Bone marrow (tissue), 2 donors: ENCODE measurements around the gene PLB1.
"Not testable (repeated sequence)": the region's sequence is repeated elsewhere in the genome, so short reads cannot be mapped to it uniquely, and the experiment has no call there.

Source experiments
- DNase-seq, 2 donors: peaks; one replicate each; lab custom pipeline; 2025; lab: John Stamatoyannopoulos, UW

Gene PLB1

DNA sequence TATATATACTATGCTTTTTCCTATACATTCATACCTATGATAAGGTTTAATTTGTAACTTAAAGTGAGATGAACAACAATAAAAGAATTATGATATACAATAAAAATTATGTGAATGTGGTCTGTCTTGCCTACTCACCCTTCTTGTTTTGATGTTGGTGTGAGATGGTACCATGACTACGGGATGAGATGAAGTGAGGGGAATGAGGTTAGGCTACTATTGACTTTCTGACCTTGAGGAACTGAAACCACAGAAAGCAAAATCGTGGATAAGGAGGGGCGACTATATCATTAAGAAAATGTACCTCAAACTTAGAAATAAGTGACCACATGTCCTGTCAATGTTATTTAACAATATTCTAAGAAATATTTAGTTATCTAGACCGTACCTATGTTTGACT lies 151.8 kb downstream of the PLB1 start:
- no peak for DNase-seq

GRCh38 chr2:28648147-28648546 lies 152.3 kb downstream of the PLB1 start:
- no peak for DNase-seq

- no peak for DNase-seq
Measured at GRCh38 chr2:28648671-28649395, 153.0 kb downstream of the PLB1 start.

- DNase-seq: no peak
Measured at GRCh38 chr2:28649481-28650265, 153.8 kb downstream of the PLB1 start.

DNA sequence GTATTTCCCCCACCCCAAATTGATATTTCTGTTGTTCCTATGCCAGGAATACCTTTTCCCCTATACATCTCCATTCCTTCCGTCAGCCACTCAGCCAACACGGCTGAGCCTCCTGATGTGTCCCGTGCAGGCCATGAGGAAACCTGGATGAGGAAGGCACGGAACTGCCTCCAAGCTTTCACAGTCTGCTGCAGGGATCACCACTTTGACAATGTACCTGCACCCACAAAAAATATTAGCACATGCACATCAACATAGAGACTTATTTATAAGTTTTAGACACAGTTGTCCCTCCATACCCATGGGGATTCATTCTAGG lies 154.4 kb downstream of the PLB1 start:
- no peak for DNase-seq

GRCh38 chr2:28652217-28652616 lies 156.4 kb downstream of the PLB1 start:
- no peak for DNase-seq

GRCh38 chr2:28653892-28654662 lies 158.2 kb downstream of the PLB1 start:
- DNase-seq: no peak

DNA sequence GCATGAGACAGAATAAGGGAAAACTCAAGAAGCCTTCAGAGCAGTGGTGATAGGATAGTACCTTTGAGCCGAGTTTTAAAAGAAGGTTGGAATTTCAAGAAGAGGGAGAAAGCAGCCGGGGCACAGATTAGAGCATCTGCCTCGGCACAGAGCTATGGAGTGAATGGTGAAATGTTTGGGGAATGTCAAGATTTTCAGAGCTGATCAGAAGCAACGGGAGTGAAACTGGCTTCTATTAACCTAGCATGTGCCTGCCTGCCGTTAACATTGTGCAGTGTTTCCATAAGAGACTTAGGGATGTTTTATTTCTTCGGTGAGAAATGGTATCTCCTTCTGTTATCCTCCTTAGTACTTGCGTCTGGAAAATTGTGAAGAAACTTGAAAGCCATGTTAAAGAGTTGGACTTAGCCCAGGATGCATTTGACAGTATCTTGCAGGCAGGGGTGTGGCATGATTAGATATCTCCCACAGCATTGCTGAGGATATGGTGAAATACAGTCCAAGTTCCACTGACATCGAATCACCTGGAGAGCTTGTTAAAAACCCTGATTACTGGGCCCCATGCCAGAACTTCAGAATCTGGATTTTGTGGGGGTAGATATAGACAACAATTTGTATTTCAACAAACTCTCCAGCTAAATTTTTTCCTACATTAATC lies 158.9 kb downstream of the PLB1 start:
- no peak for DNase-seq

DNA sequence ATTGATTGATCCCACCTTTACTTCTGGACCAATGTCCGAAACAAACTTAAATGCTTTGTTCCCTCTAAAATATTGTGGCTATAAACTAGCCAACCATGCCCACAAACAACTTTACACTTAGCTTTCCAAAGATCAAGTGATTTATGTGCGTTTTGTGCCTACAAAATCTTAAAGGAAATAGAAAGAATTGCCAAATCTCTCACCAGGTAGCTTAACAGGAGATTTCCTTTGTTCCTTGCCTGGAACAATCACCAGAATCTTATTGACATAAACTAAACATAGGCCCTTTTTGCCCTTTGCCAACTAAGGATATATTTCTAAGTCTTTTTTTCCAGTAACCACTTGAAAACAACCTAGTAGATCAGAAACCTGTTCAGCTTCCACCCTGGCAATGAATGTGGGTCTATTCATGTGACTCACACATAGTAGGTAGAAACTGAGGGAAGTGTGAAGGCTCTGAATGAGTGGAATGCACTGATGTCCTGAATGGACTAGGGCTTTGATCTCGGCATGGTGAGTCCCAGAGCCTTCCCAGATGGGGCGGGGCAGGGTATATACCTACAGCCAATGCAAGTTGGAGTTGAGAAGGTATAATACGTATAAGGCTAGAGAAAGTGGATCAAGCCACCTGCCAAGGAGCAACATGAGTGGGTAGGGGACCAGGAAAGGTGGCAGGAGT lies 161.2 kb downstream of the PLB1 start:
- no peak for DNase-seq

DNA sequence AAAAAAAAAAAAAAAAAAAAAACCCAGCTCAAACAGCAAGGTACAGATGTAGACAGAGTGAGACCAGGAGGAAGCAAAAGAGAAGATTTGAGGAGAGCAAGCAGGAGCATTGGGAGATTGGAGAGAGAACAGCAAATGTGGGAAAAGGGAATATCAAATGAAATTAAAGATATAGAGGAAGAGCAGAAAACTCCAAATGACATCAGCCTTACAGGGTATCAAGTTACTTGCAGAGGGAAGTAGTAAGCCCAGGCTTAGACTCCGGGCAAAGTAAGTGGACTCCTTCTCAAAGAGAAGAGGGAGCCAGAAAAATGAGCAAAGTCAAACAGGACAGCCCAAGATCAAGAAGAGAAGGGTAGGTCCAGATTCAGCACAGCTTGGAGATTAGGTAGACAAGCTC lies 162.5 kb downstream of the PLB1 start:
- DNase-seq: no peak

DNA sequence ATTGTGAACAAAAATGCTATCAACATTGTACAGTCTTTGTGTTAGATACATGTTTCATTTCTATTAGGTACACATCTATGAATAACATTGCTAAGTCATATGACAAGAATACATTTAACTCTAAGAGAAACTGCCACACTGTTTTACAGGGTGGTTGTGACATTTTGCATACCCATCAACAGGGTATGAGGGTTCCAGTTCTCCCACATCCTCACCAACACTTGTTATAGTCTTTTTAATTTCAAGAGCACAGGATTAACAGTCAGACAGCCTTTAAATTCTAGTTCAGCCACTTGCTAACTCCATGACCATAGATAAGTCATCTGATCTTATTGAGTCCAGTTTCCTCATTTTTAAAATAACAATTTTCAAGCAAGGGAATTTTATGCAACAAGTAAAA lies 163.3 kb downstream of the PLB1 start:
- DNase-seq: no peak

- no peak for DNase-seq
Measured at GRCh38 chr2:28661589-28662001, 165.7 kb downstream of the PLB1 start.

DNA sequence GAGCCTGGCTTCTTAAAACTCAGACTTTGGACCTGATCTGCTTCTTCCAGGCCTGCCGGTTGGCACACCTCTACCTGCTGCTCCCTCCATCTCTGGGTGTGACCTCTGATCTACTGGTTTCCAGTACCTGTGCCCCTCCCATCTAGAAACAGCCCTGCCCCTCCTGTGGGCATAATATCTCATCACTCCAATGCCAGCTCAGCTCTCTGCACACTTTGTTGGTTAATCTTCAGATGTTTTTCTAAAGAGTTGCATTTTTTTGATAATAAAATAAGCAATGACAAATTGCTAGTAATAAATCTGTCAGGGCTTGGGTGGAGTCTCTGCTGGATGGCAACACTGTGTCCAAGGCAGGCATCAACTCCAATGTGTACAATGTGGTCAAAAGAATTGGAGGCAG lies 166.2 kb downstream of the PLB1 start:
- no peak for DNase-seq

DNA sequence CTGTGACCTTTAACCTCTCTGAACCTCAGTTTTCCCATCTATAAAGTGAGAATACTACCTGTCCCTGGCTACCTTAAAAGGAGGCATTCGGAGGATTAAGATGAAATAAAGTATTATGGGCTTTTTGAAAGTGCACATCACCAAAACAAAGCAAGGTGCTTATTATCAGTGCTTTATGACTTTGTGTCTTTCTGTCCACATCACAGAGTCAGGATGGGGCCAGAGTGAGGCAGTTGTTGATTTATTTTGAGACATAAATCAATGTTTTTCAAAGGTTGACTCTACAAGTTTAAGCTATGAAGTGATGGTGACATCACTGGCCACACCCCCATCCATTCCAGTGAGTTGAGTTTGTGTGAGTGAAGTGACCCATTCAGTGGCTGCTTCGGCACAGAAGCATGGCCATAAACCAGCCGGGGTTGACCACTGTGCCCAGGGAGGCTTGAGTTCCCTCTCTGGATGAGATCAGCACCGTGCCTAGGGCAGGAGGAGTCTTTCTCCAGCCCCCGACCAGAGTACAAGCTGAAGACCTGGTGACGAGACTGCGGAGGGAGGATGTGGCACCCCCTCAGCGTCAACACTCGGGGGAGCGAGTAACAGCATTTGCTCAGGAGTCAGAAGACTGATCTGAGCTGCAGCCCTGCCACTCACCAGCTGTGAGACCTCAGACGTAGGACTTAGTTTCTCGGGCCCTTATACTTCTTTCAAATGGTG lies 166.8 kb downstream of the PLB1 start:
- DNase-seq: no peak

GRCh38 chr2:28663359-28663758 lies 167.5 kb downstream of the PLB1 start:
- no peak for DNase-seq

- no peak for DNase-seq
Measured at GRCh38 chr2:28664120-28664842, 168.4 kb downstream of the PLB1 start.

- DNase-seq: no peak
Measured at GRCh38 chr2:28665041-28665704, 169.3 kb downstream of the PLB1 start.

DNA sequence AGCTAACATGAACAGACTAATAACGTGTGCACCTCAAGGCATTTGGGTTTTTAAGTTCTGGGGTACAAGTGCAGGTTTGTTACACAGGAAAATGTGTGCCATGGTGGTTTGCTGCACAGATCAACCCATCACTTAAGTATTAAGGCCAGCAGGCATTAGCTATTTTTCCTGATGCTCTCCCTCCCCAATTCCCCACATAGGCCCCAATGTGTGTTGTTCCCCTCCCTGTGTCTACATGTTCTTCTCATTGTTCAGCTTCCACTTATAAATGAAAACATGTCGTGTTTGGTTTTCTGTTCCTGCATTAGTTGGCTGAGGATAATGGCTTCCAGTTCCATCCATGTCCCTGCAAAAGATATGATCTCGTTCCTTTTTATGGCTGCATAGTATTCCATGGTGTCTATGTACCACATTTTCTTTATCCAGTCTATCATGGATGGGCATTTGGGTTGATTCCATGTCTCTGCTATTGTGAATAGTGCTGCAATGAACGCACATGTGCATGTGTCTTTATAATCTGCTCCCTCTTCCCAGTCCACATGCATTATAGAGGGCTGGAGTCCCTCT lies 170.0 kb downstream of the PLB1 start:
- DNase-seq: not testable (repeated sequence)

DNA sequence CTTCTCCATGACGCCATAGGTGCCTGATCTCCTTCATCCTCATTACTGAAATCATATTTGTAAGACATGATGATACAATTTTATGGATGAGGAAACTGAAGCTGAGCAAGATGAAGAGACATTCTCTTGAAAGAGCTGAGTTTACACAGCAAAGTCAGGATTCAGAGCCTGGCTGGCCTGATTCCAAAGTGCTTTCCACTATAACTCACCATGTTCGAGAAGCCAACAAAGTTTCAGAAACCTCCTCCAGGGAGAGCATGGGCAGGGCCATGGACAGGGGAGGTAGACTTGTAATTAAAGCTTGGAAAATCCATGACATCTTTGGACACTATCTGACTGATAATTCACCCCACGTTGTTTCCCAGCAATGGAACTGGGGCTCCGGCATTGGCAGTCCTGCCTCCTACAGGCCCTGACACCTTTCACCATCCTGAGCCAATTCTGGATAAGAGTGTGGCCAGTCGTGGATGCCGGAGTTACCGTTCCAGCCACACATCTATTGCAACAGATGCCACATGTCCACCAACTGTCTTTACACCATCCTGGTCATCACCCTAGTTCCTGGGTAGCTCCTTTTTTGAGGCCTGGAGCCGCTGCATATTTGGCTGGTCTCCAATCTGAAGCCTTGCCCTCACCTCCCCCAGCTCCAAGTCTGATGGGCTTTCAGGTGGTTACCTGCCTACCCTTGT lies 170.8 kb downstream of the PLB1 start:
- DNase-seq: no peak
